PC-9 (cell line): ENCODE results near the gene MATK. TPM values are rescaled to one million over a fixed set of nuclear protein-coding genes. Genes with fewer than 3 reads are reported as not detected.

ENCODE experiments used
- BruUV-seq: library from RNA; stranded (reverse); fragments of 400-500 nt; replicated peaks from 2 replicates; lab custom pipeline; 2021; lab: Mats Ljungman, UMichigan
- CTCF ChIA-PET: fragments of 300-600 bp; sonication (Branson Sonifier 250); formaldehyde crosslinking; loops from one replicate; lab custom pipeline; 2022; ENCODE audit warnings: antibody characterized with exemption; lab: Charles Lee
- POLR2A ChIA-PET: fragments of 300-600 bp; sonication (Branson Sonifier 250); formaldehyde crosslinking; loops from one replicate; lab custom pipeline; 2022; ENCODE audit warnings: antibody characterized with exemption; ENCODE audit not compliant: unreplicated experiment; lab: Charles Lee
- DNase-seq, 2 experiments: peaks; one replicate each; pipeline versions ENCODE4 v3.0.0 to v3.0.0-alpha.2; 2015 to 2022; ENCODE audit warnings: mixed read lengths in 1 of 2
- H2AFZ ChIP-seq: fragments of 200-600 bp; sonication (generic); 2 replicates; pipeline ENCODE4 v1.8.1; 2017; ENCODE audit warnings: antibody characterized with exemption
- H3F3A ChIP-seq: fragments of 200-600 bp; sonication (generic); 2 replicates; pipeline ENCODE4 v1.8.1; 2017; ENCODE audit warnings: antibody characterized with exemption, mild to moderate bottlenecking, low read depth; ENCODE audit not compliant: insufficient read depth
- H3K27ac ChIP-seq: fragments of 200-600 bp; sonication (generic); 2 replicates; pipeline ENCODE4 v1.6.1; 2016; ENCODE audit warnings: mixed run types
- H3K27me3 ChIP-seq: fragments of 200-600 bp; sonication (generic); 2 replicates; pipeline ENCODE4 v1.6.1; 2016; ENCODE audit warnings: low read depth, mixed run types; ENCODE audit not compliant: insufficient read depth
- H3K36me3 ChIP-seq: fragments of 200-600 bp; sonication (generic); 2 replicates; pipeline ENCODE4 v1.6.1; 2016; ENCODE audit warnings: low read depth, mixed run types
- H3K4me1 ChIP-seq: fragments of 200-600 bp; sonication (generic); replicated peaks from 2 replicates; pipeline ENCODE4 v1.6.1; 2016; ENCODE audit warnings: mixed run types; ENCODE audit not compliant: insufficient read depth
- H3K4me2 ChIP-seq: fragments of 200-600 bp; sonication (generic); 2 replicates; pipeline ENCODE4 v1.6.1; 2017; ENCODE audit warnings: mixed run types
- H3K4me3 ChIP-seq: fragments of 200-600 bp; sonication (generic); 2 replicates; pipeline ENCODE4 v1.6.1; 2016; ENCODE audit warnings: mixed run types
- H3K79me2 ChIP-seq: fragments of 200-600 bp; sonication (generic); 2 replicates; pipeline ENCODE4 v1.6.1; 2017; ENCODE audit warnings: low read depth, mixed run types
- H3K9me2 ChIP-seq: fragments of 200-600 bp; sonication (generic); 2 replicates; pipeline ENCODE4 v1.8.1; 2017; ENCODE audit warnings: mild to moderate bottlenecking; ENCODE audit not compliant: insufficient read depth
- H3K9me3 ChIP-seq: fragments of 200-600 bp; sonication (generic); 2 replicates; pipeline ENCODE4 v1.8.1; 2016; ENCODE audit warnings: low read depth; ENCODE audit not compliant: insufficient read depth
- H4K20me1 ChIP-seq: fragments of 200-600 bp; sonication (generic); 2 replicates; pipeline ENCODE4 v1.8.1; 2017; ENCODE audit not compliant: insufficient read depth
- CTCF ChIP-seq: fragments of 200-600 bp; sonication (generic); conservative IDR thresholded peaks from 2 replicates; pipeline ENCODE4 v1.6.1; 2017; ENCODE audit warnings: mixed run types, antibody characterized with exemption, mild to moderate bottlenecking, moderate library complexity
- EZH2 ChIP-seq: fragments of 200-600 bp; sonication (generic); IDR thresholded peaks from 2 replicates; pipeline ENCODE4 v1.8.0; 2017; ENCODE audit warnings: antibody characterized with exemption, low read depth
- intact Hi-C: fragments of 100-400 bp; cut with micrococcal nuclease; formaldehyde crosslinking; loops from one replicate; pipeline ENCODE4 v1.10.0; 2022; ENCODE audit not compliant: unreplicated experiment
- total RNA-seq: library from RNA; stranded (reverse); gene quantifications from 2 replicates; pipeline ENCODE4 v1.2.3, GENCODE V29; 2021

MATK gene
- total RNA-seq, 1 experiment from 2014 or later, result not detected

- TF ChIP-seq EZH2 (no peak), CTCF (no peak)
- H3K9me3 ChIP-seq, result no peaks in the 10 kb centered on the region
Observed at GRCh38 chr19:3807131-3807480, 20.9 kb upstream of the MATK start.

GRCh38 chr19:3805859-3806258, 19.7 kb upstream of the MATK start:
- TF ChIP-seq EZH2, result no peak
- TF ChIP-seq CTCF, result no peak
- H3K36me3 ChIP-seq, result no peaks in the 10 kb centered on the region
- H3K27me3 ChIP-seq, result peaks cover 15% of the 10 kb centered on the region
- POLR2A ChIA-PET, result no interaction called here
- no peaks in the 10 kb centered on the region for H4K20me1 ChIP-seq
- H3K9me2 ChIP-seq, result no peaks in the 10 kb centered on the region
- no peaks in the 10 kb centered on the region for H3K9me3 ChIP-seq
- no peak overlapping the region for H3K4me2 ChIP-seq
- DNase-seq, result no peak
- H3F3A ChIP-seq, result peaks cover 4% of the 10 kb centered on the region; the same call in 1 of the 2 replicates
- H3K79me2 ChIP-seq, result no peaks in the 10 kb centered on the region
- no peak overlapping the region for H2AFZ ChIP-seq
- CTCF ChIA-PET, result no interaction called here
- no TSS peak for BruUV-seq
- H3K4me3 ChIP-seq, result no peak overlapping the region
- intact Hi-C loops, result no loop called here
- H3K4me1 ChIP-seq, result no peaks in the 10 kb centered on the region
- H3K27ac ChIP-seq, result no peak overlapping the region

More at GRCh38 chr19:3807131-3807480, 20.9 kb upstream of the MATK start:
- no peak for DNase-seq
- H3K4me1 ChIP-seq, result no peaks in the 10 kb centered on the region
- H2AFZ ChIP-seq, result no peak overlapping the region
- H3K36me3 ChIP-seq, result no peaks in the 10 kb centered on the region
- ChIA-PET POLR2A (no interaction called here), CTCF (no interaction called here)
- no peaks in the 10 kb centered on the region for H3K79me2 ChIP-seq
- no peak overlapping the region for H3K4me3 ChIP-seq
- peaks cover 8% of the 10 kb centered on the region; the same call in 1 of the 2 replicates for H3K27me3 ChIP-seq
- H3K4me2 ChIP-seq, result no peak overlapping the region
- intact Hi-C loops, result no loop called here
- no peak overlapping the region for H3K27ac ChIP-seq
- H3F3A ChIP-seq, result peaks cover 4% of the 10 kb centered on the region; the same call in 1 of the 2 replicates
- no peaks in the 10 kb centered on the region for H4K20me1 ChIP-seq
- H3K9me2 ChIP-seq, result no peaks in the 10 kb centered on the region
- no TSS peak for BruUV-seq

- Histone ChIP-seq H3K27me3 (peaks cover 9% of the 10 kb centered on the region), H3K79me2 (no peaks in the 10 kb centered on the region), H4K20me1 (no peaks in the 10 kb centered on the region), H3F3A (peaks cover 4% of the 10 kb centered on the region; the same call in 1 of the 2 replicates), H3K9me3 (no peaks in the 10 kb centered on the region), H3K4me3 (no peak overlapping the region), H3K36me3 (no peaks in the 10 kb centered on the region), H3K9me2 (no peaks in the 10 kb centered on the region), H3K4me1 (no peaks in the 10 kb centered on the region), H3K4me2 (no peak overlapping the region), H2AFZ (no peak overlapping the region), H3K27ac (no peak overlapping the region)
- no peak for DNase-seq
- ChIA-PET POLR2A (no interaction called here), CTCF (interaction anchor here (0.6 kb wide), 1 partner anchor 696 kb away, joined by 15 read pairs; no protein-coding TSS in a partner anchor)
- BruUV-seq, result no TSS peak
- TF ChIP-seq EZH2 (no peak), CTCF (no peak)
- intact Hi-C loops, result no loop called here
Observed at GRCh38 chr19:3804429-3804828, 18.2 kb upstream of the MATK start.
